GM18858 (cell line): ENCODE data around the gene PYGB.

Source experiments
- ATAC-seq: cut with Tn5 transposase; IDR thresholded peaks from one replicate; pipeline ENCODE4 v1.9.1; 2021; ENCODE audit not compliant: unreplicated experiment

The PYGB gene

DNA sequence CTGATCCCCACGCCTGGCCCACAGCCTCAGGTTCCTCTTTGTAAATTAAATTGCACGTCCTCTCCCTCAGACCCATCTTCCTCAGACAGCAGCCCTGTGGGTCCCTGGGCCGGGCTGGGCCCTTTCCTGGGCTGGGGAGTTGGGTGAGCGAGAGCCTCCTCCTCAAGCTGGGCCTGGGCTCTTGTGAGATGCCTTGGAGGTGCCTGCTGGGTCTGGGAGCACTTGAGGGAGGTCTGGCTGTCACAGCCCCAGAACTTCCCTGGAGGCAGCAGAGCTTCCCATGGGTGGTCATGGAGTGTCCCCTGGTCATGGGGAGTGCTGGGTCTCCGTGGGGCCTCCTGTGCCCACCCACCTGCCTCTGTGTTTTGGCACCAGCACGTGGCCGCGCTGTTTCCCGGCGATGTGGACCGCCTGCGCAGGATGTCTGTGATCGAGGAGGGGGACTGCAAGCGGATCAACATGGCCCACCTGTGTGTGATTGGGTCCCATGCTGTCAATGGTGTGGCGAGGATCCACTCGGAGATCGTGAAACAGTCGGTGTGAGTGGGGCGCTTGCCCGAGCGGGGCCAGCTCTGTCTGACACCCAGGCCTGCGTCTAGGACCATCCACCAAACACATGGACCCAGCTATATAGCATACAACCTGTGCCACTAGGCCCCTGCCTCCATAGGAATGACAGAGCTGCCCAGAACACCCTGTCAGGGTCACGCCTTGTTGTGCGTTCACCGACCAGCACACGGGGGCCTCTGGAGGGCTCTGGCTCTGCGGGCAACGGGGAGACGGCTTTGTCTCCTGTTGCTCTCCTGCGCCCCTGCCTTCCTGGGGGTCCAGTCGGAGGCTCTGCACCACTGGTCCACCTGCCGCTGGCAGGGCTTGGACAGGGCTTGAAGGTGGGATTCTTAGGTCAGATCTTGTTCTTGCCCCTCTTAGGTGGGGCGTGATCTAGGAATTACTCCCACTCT, 33.0 kb downstream of the PYGB start:
- ATAC-seq: no peak

DNA sequence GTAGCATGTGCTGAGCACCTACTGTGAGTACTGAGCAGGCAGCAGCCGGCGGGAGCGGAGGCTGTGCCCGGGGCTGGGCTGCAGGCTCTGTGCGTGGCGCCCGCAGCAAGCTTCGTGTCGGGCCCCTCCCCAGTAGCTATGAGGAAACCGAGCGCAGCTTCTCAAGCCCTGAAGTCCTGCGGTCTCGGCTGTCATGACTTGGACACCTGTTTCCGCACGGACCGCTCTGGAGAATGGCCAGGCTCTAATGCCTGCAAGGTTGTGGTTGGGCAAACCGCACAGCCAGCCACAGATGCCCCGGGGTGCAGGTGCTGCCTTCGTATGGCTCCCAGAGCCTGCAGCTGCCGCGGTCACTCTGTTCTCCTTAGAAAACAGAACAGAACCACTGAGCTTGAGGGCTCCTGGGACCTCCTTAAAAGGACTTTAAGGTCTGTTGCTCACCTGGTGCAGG, 33.7 kb downstream of the PYGB start:
- ATAC-seq: peak; percentile 64

GRCh38 chr20:25282034-25282781, 34.3 kb downstream of the PYGB start:
- ATAC-seq: peak; percentile 6

GRCh38 chr20:25282796-25283195, 34.9 kb downstream of the PYGB start:
- no peak for ATAC-seq

DNA sequence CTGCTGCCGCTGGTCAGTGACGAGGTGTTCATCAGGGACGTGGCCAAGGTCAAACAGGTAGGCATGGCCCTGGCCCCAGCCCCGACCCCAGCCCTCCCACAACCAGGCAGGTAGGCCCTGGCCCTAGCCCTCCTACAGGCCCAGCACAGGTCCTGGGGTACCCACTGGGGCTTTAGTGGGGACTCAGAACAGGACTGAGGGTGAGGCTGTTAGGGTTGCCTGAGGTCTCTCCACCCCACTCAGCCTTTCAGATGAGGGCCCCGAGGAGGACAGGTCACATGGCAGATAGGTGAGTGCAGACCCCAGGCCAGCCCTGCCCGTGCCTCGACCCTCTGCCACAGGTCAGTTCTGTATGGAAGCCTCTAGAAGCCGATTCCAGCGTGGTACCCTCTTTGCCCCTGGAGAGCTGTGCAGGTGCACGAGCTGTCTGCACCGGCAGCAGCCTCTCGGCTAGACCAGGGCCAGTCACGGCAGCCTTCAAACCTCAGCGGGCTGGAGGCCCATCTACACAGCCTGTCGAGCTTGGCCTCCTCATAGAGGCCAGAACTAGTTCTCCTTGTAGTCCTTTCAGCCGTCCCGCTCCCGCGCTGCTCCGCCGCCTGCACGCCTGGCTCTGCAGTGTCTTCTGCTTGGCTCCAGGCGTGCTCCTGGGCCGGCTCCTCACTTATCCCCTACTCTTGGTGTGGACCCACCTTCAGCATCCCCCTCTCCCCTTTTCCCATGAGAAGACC, 35.5 kb downstream of the PYGB start:
- no peak for ATAC-seq

DNA sequence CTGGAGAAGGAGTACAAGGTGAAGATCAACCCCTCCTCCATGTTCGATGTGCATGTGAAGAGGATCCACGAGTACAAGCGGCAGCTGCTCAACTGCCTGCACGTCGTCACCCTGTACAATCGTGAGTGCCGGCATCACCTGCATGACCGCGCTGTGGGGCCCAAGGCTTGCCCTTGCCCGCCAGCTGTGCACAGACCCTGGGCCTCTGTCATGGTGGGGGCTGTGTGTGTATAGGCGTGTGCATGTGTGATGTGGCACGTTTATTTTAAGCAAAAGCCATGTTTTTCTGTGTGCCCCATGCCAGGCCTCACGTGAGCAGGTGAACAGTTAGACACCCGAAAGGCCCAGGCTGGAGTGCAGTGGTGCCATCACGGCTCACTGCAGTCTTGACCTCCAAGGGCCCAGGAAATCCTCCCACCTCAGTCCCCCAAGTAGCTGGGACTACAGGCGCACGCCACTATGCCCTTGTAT, 36.3 kb downstream of the PYGB start:
- ATAC-seq: no peak

- no peak for ATAC-seq
Observed at GRCh38 chr20:25285091-25285647, 37.3 kb downstream of the PYGB start.

DNA sequence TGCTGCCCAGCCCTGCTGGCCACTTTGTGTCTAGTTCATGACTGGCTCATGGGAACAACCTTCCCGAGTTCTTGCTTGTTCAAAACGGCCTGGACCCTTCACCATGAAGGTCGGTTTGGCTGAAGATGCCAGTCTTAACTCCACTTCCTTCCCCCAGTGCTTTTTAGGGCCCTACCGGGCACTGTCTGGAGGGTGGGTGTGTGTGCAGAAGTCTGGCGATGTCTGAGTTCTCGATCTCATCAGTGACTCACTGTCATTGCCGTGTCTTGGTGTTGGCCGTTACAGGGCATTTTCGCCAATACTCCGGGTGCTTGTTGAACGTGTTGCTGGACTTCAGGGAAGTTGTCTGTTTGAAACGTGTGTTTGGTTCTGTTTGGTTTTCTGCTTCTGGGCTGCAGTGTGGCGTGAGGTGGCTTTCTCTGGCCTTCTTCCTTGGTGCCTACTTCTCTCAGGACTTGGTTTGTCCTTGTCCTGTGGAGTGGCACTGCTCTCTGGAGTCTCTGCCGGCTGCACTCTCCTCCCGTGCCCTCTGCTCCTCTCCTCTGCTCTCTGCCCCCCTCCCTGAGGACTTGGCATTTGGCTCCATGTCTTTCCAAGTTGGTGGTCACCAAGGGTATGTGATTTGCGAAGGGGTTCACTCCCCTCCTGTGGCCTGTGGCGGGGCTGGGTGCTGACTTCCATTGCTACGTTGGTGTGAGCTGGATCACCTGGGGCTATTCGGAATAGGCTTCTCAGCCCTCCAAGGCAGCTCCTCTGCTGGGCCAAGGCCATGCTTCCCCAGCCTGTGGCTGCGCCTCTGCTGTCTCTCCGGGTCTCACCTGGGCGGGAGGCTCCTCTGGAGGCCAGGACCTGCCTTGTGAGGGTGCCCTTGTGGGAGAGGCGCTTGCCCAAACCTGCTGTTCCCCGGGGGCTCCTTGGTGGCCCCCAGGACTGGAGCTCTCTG, 38.2 kb downstream of the PYGB start:
- no peak for ATAC-seq

DNA sequence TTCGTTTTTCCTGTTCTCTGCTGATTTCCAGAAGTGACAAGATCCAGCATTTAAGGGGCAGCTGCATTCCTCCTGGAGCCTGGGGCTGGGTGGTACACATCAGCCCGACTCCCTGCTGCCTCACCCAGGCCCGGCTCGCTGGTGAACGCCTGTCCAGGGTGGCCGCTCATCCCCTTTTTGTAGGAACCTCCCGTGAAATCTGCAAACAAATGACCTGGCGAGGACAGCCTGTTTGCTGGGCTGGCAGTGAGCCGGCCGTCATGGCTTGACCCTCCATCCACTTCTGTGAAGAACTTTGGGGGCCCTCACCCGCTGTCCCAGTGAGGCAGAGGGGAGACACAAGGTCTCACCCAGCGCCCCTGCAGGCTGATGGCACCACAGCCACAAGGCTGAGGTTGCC, 39.0 kb downstream of the PYGB start:
- no peak for ATAC-seq

- ATAC-seq: no peak
Observed at GRCh38 chr20:25287631-25288290, 39.9 kb downstream of the PYGB start.

DNA sequence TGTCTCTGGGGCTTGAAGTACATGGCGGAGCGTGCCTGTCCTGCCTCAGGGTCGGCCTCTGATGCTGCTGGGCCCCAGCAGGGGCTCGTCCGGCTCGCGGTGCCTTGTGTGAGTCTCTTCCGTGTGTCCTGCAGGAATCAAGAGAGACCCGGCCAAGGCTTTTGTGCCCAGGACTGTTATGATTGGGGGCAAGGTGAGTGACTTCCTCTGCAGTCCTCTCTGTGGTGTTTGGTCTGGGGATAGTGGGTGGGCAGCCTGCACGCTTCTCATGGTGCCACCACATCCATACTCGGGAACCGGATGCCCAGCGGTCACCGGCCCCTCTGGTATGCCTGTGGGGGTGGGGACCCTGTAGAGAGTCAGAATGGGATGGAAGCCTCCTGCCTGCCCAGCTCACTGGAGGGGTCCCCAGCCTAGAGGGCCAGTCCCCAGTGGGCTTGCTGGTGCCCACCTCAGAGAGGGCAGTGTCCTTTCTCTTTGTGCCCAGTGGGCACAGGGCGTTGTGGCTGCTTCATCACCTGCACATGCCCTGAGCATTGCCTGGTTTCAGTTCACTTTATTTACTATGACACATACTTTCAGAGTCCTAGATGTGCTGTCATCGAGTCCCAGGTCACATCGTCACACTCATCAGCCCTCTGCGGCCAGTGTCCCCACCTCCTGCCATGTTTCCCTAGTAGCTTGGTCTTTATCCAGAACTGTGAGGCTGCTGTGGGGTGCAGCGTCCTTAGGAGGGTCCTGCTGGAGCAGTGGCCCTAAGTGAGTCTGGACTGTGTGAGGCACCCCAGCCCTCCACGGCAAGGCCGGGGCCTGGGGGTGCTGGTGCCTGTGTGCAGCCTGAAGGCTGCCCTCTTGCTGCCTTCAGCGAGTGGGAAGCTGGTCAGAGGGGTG, 40.7 kb downstream of the PYGB start:
- peak; percentile 98 for ATAC-seq

DNA sequence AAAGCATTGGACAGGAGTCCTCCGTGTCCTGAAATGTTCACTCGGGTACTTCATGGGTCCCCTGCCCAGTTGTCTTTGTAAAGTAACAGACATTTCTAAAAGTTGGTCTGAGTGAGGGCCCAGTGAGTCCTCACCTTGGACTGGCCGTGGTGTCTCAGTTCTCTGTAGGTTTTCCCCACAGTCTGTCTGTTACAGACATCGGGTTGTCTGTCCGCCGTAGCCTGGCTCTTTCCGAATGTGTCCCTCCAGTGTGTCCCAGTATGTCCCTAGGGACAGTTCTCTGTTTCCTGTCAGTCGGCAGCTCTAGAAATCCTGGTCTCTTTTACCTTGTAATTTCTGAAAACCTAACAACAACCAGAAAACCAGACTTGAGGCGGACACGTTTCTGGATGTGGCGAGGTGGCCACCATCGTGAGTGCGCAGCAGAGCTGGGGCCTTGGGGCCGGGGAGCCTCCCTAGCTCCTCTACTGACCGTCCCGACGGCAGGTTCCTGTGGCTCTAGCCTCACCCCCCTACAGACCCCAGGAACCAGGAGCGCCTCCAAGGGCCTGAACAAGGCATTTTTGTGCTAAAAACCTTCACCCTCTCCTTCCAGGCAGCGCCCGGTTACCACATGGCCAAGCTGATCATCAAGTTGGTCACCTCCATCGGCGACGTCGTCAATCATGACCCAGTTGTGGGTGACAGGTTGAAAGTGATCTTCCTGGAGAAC, 42.2 kb downstream of the PYGB start:
- no peak for ATAC-seq

- ATAC-seq: no peak
Observed at GRCh38 chr20:25290646-25291431, 43.0 kb downstream of the PYGB start.

GRCh38 chr20:25291432-25292133, 43.7 kb downstream of the PYGB start:
- no peak for ATAC-seq

- no peak for ATAC-seq
Observed at GRCh38 chr20:25292176-25292891, 44.4 kb downstream of the PYGB start.

GRCh38 chr20:25293507-25293906, 45.6 kb downstream of the PYGB start:
- no peak for ATAC-seq
